Stimulated activated naive CD4-positive, alpha-beta T cell (primary cell): Measurements from ENCODE around the gene CALCOCO1.
A peak's percentile ranks its signal among the peaks of the same experiment; 100 is the strongest.
"Not testable (repeated sequence)": the region's sequence is repeated elsewhere in the genome, so short reads cannot be mapped to it uniquely, and the experiment has no call there.

Source experiments
- DNase-seq, 6 experiments: peaks; one replicate each; lab custom pipeline; 2025; lab: John Stamatoyannopoulos, UW

CALCOCO1 gene, protein sequence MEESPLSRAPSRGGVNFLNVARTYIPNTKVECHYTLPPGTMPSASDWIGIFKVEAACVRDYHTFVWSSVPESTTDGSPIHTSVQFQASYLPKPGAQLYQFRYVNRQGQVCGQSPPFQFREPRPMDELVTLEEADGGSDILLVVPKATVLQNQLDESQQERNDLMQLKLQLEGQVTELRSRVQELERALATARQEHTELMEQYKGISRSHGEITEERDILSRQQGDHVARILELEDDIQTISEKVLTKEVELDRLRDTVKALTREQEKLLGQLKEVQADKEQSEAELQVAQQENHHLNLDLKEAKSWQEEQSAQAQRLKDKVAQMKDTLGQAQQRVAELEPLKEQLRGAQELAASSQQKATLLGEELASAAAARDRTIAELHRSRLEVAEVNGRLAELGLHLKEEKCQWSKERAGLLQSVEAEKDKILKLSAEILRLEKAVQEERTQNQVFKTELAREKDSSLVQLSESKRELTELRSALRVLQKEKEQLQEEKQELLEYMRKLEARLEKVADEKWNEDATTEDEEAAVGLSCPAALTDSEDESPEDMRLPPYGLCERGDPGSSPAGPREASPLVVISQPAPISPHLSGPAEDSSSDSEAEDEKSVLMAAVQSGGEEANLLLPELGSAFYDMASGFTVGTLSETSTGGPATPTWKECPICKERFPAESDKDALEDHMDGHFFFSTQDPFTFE

DNA sequence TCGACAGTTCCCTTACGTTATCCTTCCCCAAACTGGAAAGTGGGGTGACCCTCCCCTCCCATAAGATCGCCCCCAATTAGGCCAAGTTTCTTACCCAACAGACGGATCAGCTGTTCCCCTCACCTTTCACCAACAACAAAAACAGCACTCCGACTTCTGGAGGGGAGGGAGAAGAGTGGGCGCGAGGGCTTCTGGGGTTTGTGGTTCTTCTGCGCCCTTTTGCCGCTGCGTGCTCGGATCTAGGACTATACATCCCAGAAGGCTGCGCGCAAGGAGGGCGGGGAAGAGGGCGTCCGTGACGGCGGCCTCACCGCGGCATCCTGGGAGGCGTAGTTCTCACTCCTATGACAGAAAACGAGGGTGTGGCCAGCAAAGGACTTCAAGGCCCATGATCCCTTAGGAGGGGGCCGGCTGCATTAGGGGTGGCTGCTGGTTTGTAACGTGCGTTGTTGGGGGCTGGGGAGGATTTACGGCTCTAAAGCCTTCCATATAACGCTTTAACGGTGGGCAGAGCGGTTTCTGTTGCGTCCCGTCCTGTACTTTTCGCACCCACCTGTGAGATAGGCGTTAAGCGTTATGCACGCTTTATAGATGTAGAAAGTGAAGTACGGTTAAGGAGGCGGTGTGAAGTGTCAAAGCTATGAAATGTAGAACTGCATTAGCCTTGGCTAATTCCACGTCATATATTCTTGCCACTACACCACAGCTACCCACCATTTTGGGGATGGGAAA is at the start of gene CALCOCO1:
Gene CALCOCO1 (minus strand): TSS at position 143 of the 732 bp plus-strand sequence. CDS start 2,210 bp downstream, outside the sequence.
- DNase-seq = peak; percentile 89 to 97 (median 94)

DNA sequence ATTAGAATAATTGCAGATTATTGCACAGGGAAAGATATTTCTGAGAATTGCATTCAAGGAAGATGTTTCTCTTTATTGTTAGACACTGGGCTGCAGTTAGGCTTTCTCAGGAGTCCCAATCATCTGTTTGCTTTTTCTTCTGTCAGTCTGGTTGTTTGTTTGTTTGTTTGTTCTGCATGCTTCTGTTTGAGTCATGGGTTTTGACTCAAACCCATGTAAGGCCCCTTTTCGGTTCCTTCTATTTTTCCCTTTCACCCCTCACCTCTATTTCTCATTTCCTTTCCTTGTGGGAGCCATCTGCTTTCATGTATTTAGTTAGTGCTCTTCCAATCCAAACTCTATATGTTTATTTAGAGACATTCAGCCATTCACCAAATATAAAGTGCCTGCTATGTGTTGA is 49.6 kb upstream of the CALCOCO1 start:
- no peak for DNase-seq

GRCh38 chr12:53775478-53776145 is 48.4 kb upstream of the CALCOCO1 start:
- DNase-seq = no peak

DNA sequence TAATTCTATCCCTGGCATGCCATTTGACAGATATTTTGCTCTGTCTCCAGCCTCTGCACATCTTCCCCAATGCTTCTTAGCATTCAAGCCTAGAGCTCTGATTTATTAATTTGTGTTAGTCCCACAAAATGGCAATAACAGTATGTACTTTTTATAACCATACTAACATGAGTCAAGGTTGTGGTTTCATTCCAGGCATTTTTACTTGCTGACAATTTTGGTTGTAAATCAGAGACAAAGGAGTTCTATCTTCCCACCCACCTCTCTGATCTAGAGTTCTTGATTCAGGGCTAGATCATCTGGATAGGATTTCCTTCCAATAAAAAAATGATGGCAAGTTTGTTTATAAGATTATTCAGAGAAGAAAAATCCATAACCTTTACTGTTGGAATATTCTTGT is 43.0 kb upstream of the CALCOCO1 start:
- no peak for DNase-seq

DNA sequence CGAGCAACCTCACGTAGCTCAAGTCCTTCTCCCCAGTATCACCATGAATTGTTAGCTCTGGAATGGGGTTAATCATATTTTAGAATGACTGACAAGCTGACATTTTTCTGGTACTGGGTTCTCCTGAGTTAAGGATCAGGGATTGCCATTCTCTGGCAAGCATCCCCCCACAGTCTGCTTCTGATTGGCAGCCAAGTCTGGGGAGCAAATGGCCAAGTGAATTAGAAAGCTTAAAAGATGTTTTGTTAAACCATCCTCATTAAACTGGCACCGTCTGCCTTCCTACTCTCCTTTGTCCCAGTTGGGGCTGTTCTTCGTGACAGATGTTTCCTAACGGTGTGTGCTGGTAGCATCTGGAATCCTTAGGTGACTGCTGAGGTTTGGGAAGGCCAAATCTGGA is 41.7 kb upstream of the CALCOCO1 start:
- no peak for DNase-seq

DNA sequence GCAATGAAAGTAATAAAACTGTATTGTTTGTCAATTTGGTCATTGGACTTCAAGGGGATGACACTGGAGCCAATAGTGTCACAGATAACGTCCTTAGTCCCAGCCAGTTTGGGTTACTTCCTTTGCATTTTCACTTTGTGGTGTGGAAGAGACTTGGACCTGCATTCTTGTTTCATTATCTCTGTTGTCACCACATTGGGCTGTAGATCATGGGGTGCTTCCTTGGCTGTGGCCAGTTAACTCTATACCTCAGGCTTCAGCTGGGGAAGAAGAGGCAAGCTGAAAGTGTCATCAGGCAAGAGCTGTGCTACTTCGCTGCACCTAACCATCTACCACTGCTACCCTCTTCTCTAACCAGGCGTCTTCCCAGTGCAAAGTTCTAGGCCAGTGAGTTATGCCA is 39.6 kb upstream of the CALCOCO1 start:
- DNase-seq = no peak

GRCh38 chr12:53765891-53766290 is 38.6 kb upstream of the CALCOCO1 start:
- DNase-seq = no peak

- no peak for DNase-seq
Observed at GRCh38 chr12:53764615-53765014, 37.4 kb upstream of the CALCOCO1 start.

DNA sequence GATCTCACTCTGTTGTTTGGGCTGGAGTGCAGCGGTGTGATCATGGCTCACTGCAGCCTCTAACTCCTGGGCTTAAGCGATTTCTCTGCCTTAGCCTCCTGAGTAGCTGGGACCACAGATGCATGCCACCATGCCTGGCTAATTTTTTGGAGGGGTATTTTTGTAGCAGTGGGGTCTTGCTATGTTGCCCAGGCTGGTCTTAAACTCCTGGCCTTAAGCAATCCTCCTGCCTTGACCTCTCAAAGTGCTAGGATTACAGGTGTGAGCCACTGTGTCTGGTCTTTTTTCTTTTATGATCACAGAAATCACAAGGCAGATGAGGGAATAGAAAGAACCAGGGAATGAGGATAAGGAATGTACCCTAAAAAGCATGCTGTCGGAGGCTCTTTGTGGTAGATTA is 35.5 kb upstream of the CALCOCO1 start:
- DNase-seq = not testable (repeated sequence)

DNA sequence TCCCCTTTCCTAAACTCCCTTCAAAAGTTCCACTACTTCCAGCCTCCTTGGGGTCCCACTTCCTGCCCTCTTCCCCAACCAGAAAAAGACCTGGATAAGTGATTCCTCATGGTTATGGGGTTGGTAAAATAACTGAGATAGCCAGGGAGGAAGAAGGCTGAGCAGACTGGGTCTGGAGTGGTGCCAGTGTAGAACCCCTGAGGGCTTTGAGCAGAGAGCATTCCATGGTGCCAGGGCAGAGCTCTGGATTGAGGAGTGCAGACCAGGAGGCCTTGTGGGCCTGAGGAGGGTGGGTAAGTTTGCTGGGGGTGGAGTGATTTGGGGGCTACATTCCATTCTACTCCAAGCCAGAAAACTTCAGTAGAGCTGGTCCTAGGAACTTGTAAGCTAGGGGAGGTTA is 34.1 kb upstream of the CALCOCO1 start:
- DNase-seq = no peak

GRCh38 chr12:53759261-53759660 is 32.0 kb upstream of the CALCOCO1 start:
- DNase-seq = no peak

DNA sequence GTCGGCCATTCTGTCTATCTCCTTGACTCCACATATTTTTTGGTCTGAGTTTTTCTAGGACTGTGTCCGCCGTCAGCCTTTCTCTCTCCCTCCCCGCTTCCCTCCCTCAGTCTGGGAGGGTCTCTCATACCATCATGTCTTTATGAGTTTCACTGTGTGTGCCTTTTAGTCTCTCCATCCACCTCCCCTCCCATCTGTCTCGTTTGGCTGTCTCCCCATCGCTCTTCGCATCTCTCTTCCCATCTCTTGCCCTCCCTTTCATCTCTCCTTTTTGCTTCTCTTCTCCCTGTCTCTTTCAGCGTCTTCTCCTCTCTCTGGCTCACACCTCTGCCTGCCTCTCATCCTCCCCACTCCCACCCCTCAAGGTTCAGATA is 31.5 kb upstream of the CALCOCO1 start:
- no peak for DNase-seq

GRCh38 chr12:53758081-53758729 is 31.0 kb upstream of the CALCOCO1 start:
- DNase-seq = no peak

GRCh38 chr12:53757101-53757770 is 30.0 kb upstream of the CALCOCO1 start:
- peak; percentile 53 to 78 (median 72) for DNase-seq

GRCh38 chr12:53756300-53757100 is 29.2 kb upstream of the CALCOCO1 start:
- no peak for DNase-seq

DNA sequence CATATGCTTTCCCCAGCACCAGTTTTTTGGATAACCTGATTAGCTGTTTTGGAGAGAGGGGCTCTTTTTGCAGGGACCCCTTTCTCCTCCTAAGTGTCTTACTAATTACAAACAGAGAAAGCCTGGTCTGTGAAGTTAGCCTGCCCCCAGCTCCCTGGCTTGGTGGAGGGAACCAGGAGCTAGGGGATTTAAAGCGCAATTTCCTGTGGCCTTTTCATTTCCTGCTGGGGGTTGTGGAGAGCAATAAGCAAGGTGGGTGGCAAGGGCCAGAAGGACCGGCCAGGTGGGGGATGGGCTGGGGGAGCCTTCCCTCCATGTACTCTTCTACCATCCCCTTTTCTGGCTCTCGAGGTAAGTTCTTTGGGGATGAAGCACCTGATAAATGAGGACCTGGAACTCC is 28.6 kb upstream of the CALCOCO1 start:
- DNase-seq = no peak

- DNase-seq = no peak
Observed at GRCh38 chr12:53755451-53755891, 28.2 kb upstream of the CALCOCO1 start.

DNA sequence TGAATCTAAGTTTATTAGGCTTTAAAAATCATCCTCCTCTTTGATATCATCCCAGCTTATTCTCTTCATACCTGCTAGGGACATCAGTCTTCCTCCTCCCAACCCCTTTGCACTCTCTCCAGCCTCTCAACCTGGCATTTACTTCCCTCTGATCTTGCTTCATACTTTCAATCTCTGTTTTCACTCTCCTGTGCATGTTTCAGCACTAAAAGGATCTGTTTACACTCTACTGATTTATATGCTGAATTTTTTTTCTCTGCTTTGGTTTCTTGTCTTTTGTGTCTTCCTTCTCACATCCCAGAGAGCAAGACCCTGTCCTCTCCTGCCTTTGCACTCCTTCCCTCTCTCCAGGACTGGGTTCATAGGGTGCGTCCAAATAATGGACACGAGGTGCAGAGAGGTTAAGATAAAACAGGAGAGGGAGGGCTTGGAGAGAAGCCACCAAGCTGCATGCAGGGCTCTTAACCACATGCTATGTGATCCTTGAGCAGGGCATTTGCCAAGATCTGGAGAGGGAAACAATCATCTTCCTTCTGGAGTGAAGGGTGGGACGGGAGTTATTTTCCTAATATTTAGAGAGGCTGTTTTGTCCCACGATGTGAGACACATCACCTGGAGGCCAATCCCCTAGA is 27.5 kb upstream of the CALCOCO1 start:
- no peak for DNase-seq

GRCh38 chr12:53754188-53754585 is 26.9 kb upstream of the CALCOCO1 start:
- DNase-seq = no peak

- DNase-seq = no peak
Observed at GRCh38 chr12:53752621-53753020, 25.4 kb upstream of the CALCOCO1 start.
